Osteocyte (in vitro differentiated cells): ENCODE measurements around the gene ATOH8. TPM values are rescaled to one million over a fixed set of nuclear protein-coding genes. Genes with fewer than 3 reads are reported as not detected.

ENCODE experiments used
- DNase-seq: peaks from one replicate; pipeline ENCODE4 v3.0.0; 2021; ENCODE audit warnings: mixed read lengths; ENCODE audit not compliant: unreplicated experiment; ENCODE audit errors: extremely low spot score
- H3K27ac Mint-ChIP-seq: one replicate; pipeline ENCODE4 v1.8.0; 2021; ENCODE audit warnings: mild to moderate bottlenecking, mixed read lengths; ENCODE audit not compliant: unreplicated experiment
- H3K27me3 Mint-ChIP-seq: one replicate; pipeline ENCODE4 v1.8.0; 2021; ENCODE audit warnings: mixed read lengths; ENCODE audit not compliant: unreplicated experiment
- H3K36me3 Mint-ChIP-seq: one replicate; pipeline ENCODE4 v1.8.0; 2021; ENCODE audit warnings: mixed read lengths; ENCODE audit not compliant: unreplicated experiment
- H3K4me1 Mint-ChIP-seq: one replicate; pipeline ENCODE4 v1.8.0; 2021; ENCODE audit warnings: mixed read lengths; ENCODE audit not compliant: unreplicated experiment
- H3K4me3 Mint-ChIP-seq: one replicate; pipeline ENCODE4 v1.8.0; 2021; ENCODE audit warnings: mild to moderate bottlenecking, moderate library complexity, mixed read lengths; ENCODE audit not compliant: unreplicated experiment
- H3K9me3 Mint-ChIP-seq: one replicate; pipeline ENCODE4 v1.8.0; 2021; ENCODE audit warnings: mixed read lengths; ENCODE audit not compliant: unreplicated experiment
- total RNA-seq: library from RNA; stranded (reverse); gene quantifications from 2 replicates; pipeline ENCODE4 v1.2.1, GENCODE V29; 2021
- TF ChIP-seq, protein P1 (sequence below): fragments of 200-600 bp; sonication (generic); IDR thresholded peaks from 2 replicates; pipeline ENCODE4 v1.5.0; 2021; ENCODE audit warnings: antibody characterized with exemption, mild to moderate bottlenecking, moderate library complexity

ATOH8 gene
- total RNA-seq, 1 donor from 2014 or later: 5.9 TPM

DNA sequence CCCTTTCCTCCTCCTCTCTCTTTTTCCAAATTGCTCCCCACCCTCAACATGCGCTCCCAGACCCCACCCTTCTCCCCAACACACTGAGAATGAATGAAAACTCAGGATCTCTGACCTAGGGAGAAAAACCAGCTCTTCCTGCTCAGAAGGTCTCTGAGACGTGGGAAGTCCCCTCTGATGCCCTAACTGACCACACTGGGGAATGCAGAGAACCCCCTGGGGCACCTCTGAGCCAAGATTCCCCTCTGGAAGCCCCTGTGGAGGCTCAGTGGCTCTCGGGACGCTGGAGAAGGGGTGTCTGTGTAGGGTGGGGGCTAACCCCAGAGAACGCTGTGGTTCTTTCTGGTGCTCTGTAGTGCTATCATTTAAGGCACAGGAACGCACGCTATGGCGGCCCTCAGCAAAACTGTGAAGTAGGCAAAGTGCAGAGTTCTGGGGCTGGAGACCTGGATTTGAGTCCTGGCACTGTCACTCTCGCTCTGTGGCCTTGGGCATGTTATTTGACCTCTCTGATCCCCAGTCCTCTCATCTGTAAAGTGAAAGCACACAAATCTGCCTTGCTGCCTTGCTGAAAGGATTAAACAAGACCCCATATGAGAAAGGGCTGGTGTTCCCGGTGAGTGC, 17.1 kb downstream of the ATOH8 start:
- no peaks in the 10 kb centered on the region for H3K27me3 Mint-ChIP-seq
- H3K27ac Mint-ChIP-seq: no peak overlapping the region
- H3K36me3 Mint-ChIP-seq: no peaks in the 10 kb centered on the region
- H3K4me3 Mint-ChIP-seq: no peak overlapping the region
- no peaks in the 10 kb centered on the region for H3K9me3 Mint-ChIP-seq
- H3K4me1 Mint-ChIP-seq: peaks cover 77% of the 10 kb centered on the region
- DNase-seq: no peak
- TF ChIP-seq, protein P1, sequence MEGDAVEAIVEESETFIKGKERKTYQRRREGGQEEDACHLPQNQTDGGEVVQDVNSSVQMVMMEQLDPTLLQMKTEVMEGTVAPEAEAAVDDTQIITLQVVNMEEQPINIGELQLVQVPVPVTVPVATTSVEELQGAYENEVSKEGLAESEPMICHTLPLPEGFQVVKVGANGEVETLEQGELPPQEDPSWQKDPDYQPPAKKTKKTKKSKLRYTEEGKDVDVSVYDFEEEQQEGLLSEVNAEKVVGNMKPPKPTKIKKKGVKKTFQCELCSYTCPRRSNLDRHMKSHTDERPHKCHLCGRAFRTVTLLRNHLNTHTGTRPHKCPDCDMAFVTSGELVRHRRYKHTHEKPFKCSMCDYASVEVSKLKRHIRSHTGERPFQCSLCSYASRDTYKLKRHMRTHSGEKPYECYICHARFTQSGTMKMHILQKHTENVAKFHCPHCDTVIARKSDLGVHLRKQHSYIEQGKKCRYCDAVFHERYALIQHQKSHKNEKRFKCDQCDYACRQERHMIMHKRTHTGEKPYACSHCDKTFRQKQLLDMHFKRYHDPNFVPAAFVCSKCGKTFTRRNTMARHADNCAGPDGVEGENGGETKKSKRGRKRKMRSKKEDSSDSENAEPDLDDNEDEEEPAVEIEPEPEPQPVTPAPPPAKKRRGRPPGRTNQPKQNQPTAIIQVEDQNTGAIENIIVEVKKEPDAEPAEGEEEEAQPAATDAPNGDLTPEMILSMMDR: no peak

DNA sequence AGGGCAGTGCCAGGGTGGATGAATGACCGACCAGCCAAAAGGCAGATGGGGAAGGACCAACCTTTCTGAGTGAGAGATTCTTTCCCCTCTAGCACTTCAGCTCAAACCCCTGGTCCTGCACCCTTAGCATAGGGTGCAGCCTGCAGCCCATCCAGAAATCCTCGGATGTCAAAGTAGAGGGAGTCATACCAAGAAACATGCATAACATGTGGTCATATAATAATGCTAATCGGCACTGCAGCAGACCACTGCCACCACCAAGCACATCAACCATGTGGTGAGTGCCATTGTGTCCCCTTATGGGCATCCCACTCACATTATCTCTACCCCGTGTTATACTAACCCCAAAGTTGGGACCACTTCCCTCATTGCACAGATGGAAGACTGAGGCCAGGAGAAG, 17.7 kb downstream of the ATOH8 start:
- H3K4me1 Mint-ChIP-seq: peaks cover 71% of the 10 kb centered on the region

DNA sequence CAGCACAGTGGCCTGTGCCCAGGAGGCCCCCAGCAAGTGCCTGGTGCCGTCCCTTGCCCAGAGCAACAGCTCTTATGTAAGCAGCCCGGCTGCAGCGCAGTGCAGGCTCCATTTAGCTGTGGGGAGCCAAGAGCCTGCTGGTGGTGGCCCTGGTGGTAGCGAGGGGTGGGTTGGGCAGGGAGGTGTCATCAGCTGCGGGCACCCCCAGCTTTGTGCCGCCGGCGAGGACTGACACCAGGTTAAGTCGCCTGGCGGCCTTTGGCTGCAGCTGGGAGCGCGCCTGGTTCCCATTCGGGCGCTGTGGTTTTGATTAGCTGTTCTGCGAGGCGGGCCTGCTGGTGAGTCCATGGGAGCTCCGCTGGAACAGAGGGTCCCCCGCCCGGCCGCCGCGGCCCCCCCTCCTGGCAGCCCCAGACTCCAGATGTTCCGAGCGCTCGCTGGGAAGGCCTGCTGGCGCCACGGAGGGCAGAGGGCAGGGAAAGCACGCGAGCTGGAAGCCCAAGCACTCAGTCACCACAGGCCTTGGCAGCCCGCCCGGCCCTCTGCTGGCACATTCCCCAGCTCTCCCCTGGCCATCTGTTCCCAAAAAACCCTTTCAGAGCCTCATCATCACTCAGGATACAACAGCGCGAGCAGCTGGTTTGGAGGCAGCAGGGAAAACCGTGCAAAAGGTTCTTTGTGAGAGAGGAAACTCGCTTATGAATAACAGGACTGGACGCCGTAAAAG, 18.4 kb downstream of the ATOH8 start:
- TF ChIP-seq, protein P1: peak; percentile 32
- Mint-ChIP-seq H3K9me3 (no peaks in the 10 kb centered on the region), H3K27me3 (no peaks in the 10 kb centered on the region), H3K4me1 (peaks cover 64% of the 10 kb centered on the region), H3K4me3 (peak overlapping the region; percentile 49), H3K27ac (peak overlapping the region; percentile 86), H3K36me3 (no peaks in the 10 kb centered on the region)
- peak; percentile 100 for DNase-seq

More for the DNA sequence above, 17.7 kb downstream of the ATOH8 start:
- H3K36me3 Mint-ChIP-seq: no peaks in the 10 kb centered on the region
- H3K27ac Mint-ChIP-seq: peak overlapping the region; percentile 61
- TF ChIP-seq, protein P1: no peak
- no peaks in the 10 kb centered on the region for H3K9me3 Mint-ChIP-seq
- no peak overlapping the region for H3K4me3 Mint-ChIP-seq
- no peaks in the 10 kb centered on the region for H3K27me3 Mint-ChIP-seq
- DNase-seq: no peak

DNA sequence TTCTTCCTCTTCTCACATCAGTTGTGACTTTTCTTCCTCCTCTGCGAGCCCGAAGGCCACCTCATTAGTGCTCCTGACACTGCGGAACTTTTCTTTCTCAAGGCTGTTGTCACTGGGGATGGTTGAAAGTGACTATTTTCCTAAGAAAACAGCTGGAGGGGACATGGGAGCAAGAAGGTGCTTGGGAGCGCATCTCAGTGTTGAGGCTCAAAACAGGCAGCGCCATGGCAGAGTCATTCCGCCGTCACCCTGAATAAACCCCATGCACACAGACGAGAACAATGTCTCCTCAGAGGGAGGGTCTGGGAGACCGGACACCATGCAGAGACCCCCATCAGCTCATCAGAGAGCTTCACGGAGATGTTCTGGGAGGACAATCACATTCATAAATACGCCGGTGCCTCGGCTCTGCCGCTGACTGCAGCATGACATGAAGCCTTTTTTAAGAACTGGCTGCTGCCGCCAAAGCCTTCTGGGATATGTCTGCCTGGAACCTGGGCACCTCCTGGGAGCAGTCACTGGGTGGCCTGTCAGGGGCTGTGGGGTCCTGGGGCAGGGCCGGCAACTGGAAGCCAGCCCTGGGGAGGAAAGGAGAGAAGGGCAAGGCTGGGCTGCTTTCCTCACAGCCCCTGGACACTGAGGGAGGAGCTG, 19.2 kb downstream of the ATOH8 start:
- peak overlapping the region; percentile 49 for H3K4me3 Mint-ChIP-seq

More for the DNA sequence above, 19.2 kb downstream of the ATOH8 start:
- Mint-ChIP-seq H3K36me3 (no peaks in the 10 kb centered on the region), H3K9me3 (no peaks in the 10 kb centered on the region), H3K4me1 (peaks cover 63% of the 10 kb centered on the region), H3K27me3 (no peaks in the 10 kb centered on the region), H3K27ac (peak overlapping the region; percentile 86)
- no peak for DNase-seq
- TF ChIP-seq, protein P1: no peak
